Neural cell (in vitro differentiated cells): ENCODE measurements around the gene METRN.

Experiments used
- EZH2 ChIP-seq: fragments of 200-600, 300-800 bp; shearing (Covaris generic), sonication (generic); IDR thresholded peaks from 2 replicates; pipeline ENCODE4 v1.6.1; 2014; ENCODE audit warnings: antibody characterized with exemption, low read length, borderline replicate concordance, mild to moderate bottlenecking; ENCODE audit not compliant: insufficient read depth, poor library complexity, severe bottlenecking
- POLR2AphosphoS5 ChIP-seq: IDR thresholded peaks from 2 replicates; pipeline ENCODE4 v1.6.1; 2012
- RAD21 ChIP-seq: fragments of 450-650 bp; conservative IDR thresholded peaks from 2 replicates; pipeline ENCODE4 v1.6.1; 2014; ENCODE audit warnings: antibody characterized with exemption, mild to moderate bottlenecking, moderate library complexity
- SMC3 ChIP-seq: fragments of 450-650 bp; conservative IDR thresholded peaks from 2 replicates; pipeline ENCODE4 v1.6.1; 2014; ENCODE audit warnings: antibody characterized with exemption, mild to moderate bottlenecking, moderate library complexity; ENCODE audit not compliant: poor library complexity
- TF ChIP-seq, protein P1 (sequence below): fragments of 450-650 bp; IDR thresholded peaks from 2 replicates; pipeline ENCODE4 v1.5.1; 2014; ENCODE audit warnings: antibody characterized with exemption, mild to moderate bottlenecking, moderate library complexity; ENCODE audit not compliant: poor library complexity, severe bottlenecking
- TF ChIP-seq, protein P2 (sequence below): IDR thresholded peaks from 2 replicates; pipeline ENCODE4 v1.6.1; 2012; ENCODE audit warnings: borderline replicate concordance

DNA sequence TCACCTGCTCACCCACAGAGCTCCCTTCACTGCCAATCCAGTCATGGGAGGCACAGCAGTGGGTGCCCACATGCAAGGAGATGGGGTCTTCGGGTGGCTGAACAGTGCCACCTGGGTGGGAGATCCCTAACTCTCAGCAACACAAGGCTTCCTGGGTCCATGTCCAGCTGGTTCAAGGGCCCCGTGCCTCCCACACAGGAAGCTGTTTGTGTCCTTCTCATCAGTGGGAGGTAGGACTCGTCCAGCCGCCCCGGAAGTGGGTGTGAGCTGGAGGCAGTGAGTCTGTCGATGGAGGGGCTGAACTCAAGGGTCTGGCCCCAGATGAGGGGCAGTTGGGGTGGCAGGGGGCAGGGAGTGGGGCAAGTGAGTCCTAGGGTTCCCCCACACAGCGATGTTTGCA is 10.9 kb upstream of the METRN start:
- TF ChIP-seq, protein P1, sequence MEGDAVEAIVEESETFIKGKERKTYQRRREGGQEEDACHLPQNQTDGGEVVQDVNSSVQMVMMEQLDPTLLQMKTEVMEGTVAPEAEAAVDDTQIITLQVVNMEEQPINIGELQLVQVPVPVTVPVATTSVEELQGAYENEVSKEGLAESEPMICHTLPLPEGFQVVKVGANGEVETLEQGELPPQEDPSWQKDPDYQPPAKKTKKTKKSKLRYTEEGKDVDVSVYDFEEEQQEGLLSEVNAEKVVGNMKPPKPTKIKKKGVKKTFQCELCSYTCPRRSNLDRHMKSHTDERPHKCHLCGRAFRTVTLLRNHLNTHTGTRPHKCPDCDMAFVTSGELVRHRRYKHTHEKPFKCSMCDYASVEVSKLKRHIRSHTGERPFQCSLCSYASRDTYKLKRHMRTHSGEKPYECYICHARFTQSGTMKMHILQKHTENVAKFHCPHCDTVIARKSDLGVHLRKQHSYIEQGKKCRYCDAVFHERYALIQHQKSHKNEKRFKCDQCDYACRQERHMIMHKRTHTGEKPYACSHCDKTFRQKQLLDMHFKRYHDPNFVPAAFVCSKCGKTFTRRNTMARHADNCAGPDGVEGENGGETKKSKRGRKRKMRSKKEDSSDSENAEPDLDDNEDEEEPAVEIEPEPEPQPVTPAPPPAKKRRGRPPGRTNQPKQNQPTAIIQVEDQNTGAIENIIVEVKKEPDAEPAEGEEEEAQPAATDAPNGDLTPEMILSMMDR = no peak
- TF ChIP-seq POLR2AphosphoS5 = no peak
- no peak for TF ChIP-seq SMC3
- no peak for TF ChIP-seq RAD21
- no peak for TF ChIP-seq EZH2
- TF ChIP-seq, protein P2, sequence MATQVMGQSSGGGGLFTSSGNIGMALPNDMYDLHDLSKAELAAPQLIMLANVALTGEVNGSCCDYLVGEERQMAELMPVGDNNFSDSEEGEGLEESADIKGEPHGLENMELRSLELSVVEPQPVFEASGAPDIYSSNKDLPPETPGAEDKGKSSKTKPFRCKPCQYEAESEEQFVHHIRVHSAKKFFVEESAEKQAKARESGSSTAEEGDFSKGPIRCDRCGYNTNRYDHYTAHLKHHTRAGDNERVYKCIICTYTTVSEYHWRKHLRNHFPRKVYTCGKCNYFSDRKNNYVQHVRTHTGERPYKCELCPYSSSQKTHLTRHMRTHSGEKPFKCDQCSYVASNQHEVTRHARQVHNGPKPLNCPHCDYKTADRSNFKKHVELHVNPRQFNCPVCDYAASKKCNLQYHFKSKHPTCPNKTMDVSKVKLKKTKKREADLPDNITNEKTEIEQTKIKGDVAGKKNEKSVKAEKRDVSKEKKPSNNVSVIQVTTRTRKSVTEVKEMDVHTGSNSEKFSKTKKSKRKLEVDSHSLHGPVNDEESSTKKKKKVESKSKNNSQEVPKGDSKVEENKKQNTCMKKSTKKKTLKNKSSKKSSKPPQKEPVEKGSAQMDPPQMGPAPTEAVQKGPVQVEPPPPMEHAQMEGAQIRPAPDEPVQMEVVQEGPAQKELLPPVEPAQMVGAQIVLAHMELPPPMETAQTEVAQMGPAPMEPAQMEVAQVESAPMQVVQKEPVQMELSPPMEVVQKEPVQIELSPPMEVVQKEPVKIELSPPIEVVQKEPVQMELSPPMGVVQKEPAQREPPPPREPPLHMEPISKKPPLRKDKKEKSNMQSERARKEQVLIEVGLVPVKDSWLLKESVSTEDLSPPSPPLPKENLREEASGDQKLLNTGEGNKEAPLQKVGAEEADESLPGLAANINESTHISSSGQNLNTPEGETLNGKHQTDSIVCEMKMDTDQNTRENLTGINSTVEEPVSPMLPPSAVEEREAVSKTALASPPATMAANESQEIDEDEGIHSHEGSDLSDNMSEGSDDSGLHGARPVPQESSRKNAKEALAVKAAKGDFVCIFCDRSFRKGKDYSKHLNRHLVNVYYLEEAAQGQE = no peak
